Stimulated activated CD8-positive, alpha-beta memory T cell treated with anti-CD3 and anti-CD28 coated beads, Interleukin-15, amount 100 ng/mL, for 4 hours (primary cell): ENCODE data around the gene CDCA8.

Source experiments
- DNase-seq, 2 donors: peaks; one replicate each; pipeline ENCODE4 v3.0.0-alpha.2; 2020; ENCODE audit warnings: low read depth in 2 of 2

The CDCA8 gene

DNA sequence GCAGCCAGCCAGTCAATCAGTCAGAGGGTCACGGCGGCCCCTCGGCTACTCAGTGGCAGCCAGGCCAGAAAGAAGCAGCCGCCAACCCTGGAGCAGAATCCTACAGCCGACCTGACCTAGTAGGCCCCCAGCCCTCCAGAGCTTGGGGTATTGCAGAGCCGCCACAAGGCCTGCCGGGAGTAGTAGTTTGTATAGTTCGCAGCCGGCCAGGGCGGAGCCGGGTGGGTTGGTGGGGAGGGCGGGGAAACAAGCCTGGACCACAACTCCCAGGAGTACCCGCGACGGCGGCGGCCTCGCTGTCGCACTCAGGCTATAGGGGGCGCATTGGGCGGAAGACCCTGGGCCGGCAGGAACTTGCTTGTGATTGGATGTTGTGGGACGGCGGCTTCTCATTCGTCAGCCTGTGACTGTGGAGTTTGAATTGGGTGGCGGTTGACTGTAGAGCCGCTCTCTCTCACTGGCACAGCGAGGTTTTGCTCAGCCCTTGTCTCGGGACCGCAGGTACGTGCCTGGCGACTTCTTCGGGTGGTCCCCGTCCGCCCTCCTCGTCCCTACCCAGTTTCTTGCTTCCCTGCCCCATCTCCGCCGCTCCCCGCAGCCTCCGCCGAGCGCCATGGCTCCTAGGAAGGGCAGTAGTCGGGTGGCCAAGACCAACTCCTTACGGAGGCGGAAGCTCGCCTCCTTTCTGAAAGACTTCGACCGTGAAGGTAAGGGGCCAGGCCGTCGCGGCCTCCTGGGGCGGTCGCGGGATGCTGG is at the start of gene CDCA8:
Gene CDCA8, plus strand, starts transcription at position 439 of the 756 bp plus-strand sequence. Its CDS starts 175 bp downstream, at position 614.
- peak; percentile 97 to 98 for DNase-seq

- DNase-seq: no peak
Observed at GRCh38 chr1:37647281-37647680, 45.0 kb upstream of the CDCA8 start.

- DNase-seq: no peak
Observed at GRCh38 chr1:37650173-37650572, 42.1 kb upstream of the CDCA8 start.

DNA sequence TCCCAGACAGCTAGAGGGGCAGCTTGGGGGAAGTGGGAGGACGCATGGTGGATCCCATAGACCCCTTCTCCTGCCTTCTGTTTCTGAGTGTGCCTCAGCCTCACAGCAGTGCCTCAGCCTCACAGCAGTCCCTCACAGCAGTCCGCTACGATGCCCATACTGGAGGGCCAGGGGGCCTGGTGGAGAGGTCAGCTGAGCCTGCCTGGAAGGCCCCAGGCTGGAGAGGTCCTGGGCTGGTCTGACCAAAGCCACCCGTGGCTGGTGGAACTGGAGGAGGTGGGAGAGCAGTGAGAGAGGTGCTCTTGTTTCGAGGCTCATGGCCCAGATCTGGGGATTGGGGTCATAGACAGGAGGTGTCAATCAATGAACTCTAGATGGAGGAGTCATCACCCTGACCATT is 41.6 kb upstream of the CDCA8 start:
- DNase-seq: no peak

DNA sequence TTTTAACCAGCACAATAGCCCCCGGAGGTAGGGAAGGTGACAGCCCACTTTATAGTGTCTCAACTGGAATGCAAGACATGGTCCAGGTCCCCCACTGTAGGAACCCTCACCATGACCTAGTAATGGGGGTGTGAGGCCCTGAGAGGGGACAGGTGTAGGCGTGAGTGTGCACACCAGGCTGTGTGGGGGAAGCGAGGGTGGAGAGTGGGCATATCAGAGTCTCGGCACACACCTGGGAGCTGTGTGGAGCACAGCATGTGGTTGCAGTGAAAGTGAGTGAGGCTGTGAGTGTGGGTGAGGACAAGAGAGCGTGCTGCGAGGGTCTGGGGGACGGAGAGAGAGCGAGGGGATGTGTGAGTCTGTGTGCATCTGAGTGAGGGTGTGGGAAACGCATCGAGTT is 40.5 kb upstream of the CDCA8 start:
- DNase-seq: no peak

- DNase-seq: no peak
Observed at GRCh38 chr1:37652976-37653375, 39.3 kb upstream of the CDCA8 start.

DNA sequence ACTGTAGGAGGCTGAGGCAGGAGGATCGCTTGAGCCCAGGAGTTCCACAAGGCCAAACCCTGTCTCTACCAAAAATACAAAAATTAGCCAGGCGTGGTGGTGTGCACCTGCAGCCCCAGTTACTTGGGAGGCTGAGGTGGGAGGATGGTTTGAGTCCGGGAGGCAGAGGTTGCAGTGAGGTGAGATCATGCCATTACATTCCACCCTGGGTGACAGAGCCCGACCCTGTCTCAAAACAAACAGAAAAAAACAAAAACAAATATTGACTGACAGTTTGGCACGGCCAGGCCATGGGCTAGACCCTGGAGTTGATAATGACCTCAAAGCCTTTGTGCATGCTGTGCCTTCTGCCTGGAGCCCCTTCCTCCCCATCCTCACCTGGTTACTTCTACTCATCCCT is 38.4 kb upstream of the CDCA8 start:
- no peak for DNase-seq

GRCh38 chr1:37655274-37655673 is 37.0 kb upstream of the CDCA8 start:
- no peak for DNase-seq

- DNase-seq: no peak
Observed at GRCh38 chr1:37656026-37656425, 36.3 kb upstream of the CDCA8 start.

DNA sequence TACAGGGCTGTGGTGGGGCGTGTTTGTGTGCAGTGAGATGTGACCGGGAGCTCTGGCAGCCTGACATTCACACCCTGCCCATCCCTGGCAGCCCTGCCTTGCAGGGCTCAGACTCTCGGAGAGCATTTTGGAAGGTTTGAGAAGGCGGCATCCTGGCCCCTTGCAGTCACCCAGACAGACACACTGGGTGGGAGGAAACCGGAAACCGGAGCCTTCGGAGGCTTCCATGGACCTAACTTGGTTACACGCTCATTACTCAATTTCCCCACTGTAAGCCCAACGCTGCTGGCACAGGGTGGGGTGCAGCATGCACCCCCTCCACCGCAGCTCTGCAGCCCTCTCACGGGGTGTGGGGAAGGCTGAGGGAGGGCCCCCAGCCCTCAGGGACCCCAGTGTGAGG is 35.4 kb upstream of the CDCA8 start:
- DNase-seq: no peak

DNA sequence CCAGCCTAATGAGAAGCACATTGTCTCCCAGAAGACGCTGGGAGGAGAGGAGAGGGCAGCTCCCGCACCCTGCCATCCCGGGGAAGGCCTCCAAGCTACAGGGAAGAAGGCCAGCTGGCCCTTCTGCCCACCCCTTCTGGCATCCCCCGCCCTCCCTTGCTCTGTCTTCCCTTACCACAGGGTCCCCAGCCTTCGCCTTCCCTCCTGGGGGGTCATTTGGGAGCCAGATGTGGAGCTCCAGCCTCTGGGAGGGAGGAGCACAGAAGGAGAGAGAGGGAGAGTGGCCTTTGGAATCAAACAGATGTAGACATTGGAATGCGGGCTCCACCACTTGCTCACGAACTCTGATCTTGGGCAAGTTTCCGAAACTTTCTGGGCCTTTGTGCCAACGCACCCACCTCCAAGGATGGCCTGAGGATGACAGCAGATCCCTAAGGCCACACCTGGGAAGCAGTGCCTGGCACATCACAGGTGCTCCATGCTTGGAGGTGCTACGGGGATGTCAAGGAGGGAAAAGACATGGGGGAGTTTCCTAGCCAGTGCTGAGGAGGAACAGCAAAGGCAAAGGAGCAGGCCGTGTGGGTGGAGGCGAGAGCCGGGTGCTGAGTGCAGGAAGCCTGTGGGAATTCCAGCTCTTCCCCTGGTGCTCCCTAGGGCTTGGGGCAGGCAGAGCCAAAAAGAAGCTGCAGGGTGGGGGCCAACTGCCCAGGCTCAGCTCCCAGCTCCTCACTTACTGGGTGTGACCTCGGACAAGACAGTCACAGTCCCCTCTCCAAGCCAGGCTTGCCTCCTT is 34.5 kb upstream of the CDCA8 start:
- DNase-seq: no peak

- DNase-seq: no peak
Observed at GRCh38 chr1:37658486-37658885, 33.8 kb upstream of the CDCA8 start.

GRCh38 chr1:37660664-37661063 is 31.7 kb upstream of the CDCA8 start:
- no peak for DNase-seq

- no peak for DNase-seq
Observed at GRCh38 chr1:37661401-37661800, 30.9 kb upstream of the CDCA8 start.

GRCh38 chr1:37662031-37662755 is 30.1 kb upstream of the CDCA8 start:
- DNase-seq: no peak

GRCh38 chr1:37663426-37664000 is 28.8 kb upstream of the CDCA8 start:
- no peak for DNase-seq

GRCh38 chr1:37666241-37666867 is 26.0 kb upstream of the CDCA8 start:
- DNase-seq: no peak

- no peak for DNase-seq
Observed at GRCh38 chr1:37667023-37667671, 25.2 kb upstream of the CDCA8 start.

DNA sequence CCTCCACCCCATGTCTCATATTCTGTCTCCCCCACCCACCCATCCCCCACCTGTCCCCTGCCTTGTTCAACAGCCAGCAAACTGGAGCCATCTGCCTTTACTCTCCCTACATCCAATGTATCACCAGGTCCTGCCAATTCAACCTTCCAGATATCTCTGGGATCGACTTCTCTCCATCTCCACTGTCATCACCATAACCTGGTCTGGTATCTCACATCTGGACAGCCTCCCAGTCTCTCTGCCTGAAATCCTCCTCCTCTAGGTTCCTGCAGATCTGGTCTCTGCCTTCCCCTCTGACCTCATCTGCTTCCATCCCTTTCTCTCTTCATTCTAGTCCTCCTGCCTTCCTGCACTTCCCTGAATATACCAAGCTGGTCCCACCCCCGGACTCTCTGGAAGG is 22.2 kb upstream of the CDCA8 start:
- no peak for DNase-seq

DNA sequence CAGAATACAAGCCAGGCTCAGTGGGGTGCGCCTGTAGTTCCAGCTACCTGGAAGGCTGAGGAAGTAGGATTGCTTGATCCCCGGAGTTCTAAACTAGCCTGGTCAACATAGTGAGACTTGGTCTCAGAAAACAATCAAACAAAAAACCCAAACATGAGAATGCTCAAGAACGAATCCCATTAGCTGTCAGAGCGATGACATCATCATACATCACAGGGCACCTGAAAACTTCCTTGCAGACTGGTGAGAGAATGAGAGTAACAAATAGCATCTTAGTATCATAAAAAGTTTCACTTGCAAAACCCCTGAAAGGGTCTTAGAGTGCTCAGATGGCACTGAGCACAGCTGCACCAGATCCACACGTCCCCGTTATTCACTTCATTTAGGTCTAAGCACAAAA is 21.1 kb upstream of the CDCA8 start:
- DNase-seq: no peak
